NCI-H1694 (cell line): ENCODE data around the gene FAM120AOS.
"Not testable (repeated sequence)": the region's sequence is repeated elsewhere in the genome, so short reads cannot be mapped to it uniquely, and the experiment has no call there.

ENCODE experiments used
- DNase-seq: peaks from one replicate; lab custom pipeline; 2025; lab: John Stamatoyannopoulos, UW

FAM120AOS gene

GRCh38 chr9:93467062-93467416 is 13.7 kb upstream of the FAM120AOS start:
- DNase-seq: no peak

GRCh38 chr9:93466416-93467061 is 13.2 kb upstream of the FAM120AOS start:
- no peak for DNase-seq

GRCh38 chr9:93465855-93466254 is 12.5 kb upstream of the FAM120AOS start:
- no peak for DNase-seq

DNA sequence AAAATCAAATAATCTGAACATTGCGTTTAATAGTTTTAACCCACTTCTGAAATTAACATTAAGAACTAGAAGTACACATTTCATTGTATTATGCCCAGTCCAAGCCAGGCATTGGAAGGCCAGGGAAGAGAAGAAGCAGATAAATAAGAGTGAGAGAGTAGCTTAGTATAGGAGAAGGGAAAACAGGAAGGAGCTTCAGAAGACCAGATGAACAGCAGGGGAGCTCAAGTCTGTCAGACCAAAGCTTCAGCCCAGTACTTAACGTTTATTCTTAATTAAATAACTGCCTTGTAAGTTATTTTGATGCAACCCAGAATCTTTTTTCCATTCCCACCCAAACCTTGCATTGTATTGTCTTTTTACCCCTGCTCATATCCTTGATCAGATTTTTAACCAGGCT is 11.5 kb upstream of the FAM120AOS start:
- no peak for DNase-seq

DNA sequence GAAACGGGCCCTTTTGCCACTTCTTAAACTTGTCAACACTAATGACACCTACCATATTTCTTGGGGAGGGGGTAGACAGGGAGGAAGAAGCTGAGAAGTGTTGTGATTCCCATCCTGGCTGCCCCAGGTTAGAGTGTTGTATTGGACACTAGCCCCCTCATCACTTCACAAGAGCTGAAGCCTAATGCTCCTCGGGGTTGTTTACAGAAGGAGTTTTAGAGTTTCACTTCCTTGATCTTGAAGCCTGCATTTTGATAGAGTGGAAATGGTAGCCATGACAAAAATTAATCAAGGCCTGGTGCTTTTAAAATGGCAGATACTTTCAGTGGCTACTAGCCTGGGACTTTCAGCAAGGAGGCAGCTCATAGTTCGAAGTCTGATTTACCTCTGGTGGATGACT is 11.0 kb upstream of the FAM120AOS start:
- no peak for DNase-seq

DNA sequence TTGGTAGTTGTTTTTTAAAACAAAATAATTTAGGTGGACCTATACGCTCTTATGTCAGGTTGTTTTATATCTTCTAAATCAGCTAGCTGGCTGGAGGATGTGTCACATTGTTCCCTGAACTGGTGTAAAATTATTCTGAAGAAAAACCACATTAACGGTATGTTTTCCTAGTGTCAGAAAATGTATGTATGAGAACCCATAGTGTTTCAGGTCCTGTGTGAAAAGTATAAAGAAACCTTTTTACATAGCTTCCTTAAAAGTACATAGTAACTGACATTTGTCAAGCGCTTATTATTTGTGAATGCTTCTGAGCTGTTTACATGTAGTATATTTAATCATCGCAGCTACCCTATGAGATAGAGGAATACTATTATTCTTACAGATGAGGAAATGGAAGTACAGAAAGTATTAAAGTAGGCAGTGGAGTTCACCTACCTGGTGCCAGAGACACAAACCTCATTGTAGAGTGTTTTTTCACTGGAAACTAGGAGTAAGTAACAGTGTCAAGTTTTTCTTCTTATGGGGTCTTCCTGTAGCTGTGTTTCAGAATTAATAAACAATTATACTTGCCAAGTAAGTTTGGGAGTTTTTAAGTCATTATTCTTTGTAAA is 10.4 kb upstream of the FAM120AOS start:
- DNase-seq: no peak

DNA sequence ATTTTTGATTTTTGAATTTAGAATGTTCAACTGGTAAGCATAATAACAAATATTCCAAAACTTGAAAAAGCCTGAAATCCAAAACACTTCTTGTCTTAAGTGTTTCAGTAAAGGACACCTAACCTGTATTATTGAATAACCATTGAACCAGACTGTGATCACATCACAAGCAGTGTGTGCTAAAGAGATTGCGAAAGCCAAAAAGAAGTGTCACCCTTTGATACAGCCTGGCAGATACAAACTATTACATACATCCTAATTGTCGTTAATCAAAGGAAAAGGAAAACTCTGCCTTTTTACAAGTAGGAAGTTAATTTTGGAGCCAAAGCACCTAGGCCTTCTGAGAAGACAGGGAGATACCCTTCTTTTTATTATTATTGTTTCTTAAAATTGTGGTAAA is 8.4 kb upstream of the FAM120AOS start:
- no peak for DNase-seq

DNA sequence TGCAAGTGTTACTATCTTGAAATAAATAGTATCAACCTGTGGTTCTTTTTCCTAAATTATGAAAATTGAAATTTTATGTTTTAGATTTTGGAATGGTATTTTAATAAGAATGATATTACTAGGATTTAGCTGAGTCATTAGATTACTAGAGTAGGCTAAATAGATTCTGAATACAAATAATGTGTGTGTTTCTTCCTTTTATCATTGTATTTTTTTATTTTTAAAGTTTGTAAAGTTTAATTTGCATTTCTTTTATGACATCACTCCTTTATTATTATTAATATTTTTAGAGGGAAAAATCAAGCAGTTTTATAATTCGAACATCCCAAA is 8.0 kb upstream of the FAM120AOS start:
- no peak for DNase-seq

- DNase-seq: no peak
These were observed 7.5 kb upstream of the FAM120AOS start for GRCh38 chr9:93460689-93461413.

DNA sequence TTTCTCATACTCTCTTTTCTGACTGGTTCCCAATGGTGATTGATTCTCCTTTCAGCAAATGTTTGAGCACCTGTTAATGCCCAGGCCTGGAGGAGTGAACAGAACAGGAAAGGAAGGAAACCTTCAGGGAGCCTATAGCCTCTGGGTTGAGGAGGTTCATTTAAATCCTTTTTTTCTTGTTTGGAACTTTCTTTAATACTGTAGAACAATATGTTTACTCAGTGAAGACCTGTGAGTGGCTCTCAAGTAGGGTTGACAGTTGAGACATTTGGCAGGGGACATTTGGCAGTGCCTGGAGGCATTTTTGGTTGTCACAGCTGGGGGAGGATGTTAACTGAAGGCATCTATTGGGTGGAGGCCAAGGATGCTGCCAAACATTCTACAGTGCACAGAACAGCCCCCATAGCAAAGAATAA is 6.1 kb upstream of the FAM120AOS start:
- no peak for DNase-seq

- no peak for DNase-seq
These were observed 5.3 kb upstream of the FAM120AOS start for GRCh38 chr9:93458712-93459111.

DNA sequence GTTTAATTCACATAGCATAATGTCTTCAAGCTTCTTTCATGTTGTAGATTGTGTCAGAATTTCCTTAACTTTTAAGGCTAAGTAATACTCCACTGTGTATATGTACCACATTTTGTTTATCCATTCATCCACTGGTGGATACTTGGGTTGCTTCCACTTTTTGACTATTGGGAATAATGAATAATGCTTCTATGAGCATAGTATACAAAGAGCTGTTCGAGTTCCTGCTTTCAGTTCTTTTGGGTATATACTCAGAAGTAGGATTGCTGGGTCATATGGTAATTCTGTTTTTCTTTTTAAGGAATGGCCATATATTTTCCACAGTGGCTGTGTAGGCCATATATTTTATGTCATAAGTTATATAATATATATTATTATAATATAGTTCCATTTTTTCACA is 3.6 kb upstream of the FAM120AOS start:
- no peak for DNase-seq

DNA sequence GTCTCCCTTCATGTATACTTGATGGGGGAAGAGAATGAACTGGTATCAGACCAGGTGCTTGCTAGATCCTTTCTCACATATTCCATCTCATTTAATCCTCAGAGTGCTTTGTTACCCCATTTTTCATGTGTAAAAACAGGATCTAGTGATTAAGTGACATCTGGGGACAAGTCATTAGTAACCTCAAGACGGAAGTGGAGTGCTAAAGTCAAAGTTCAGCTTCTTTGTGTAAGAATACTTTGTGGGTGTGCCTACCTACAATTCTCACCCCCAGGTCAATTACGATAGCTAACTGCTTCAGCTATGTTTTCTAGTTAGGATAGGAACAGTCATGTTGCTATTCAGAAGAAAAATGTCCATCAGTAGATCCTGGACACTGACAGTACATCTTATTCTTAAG is 3.1 kb upstream of the FAM120AOS start:
- DNase-seq: no peak

GRCh38 chr9:93456022-93456421 is 2.6 kb upstream of the FAM120AOS start:
- DNase-seq: no peak

- DNase-seq: no peak
These were observed 703 bp downstream of the FAM120AOS start for GRCh38 chr9:93452710-93453046.

- DNase-seq: no peak
These were observed 1.3 kb downstream of the FAM120AOS start for GRCh38 chr9:93451849-93452709.

DNA sequence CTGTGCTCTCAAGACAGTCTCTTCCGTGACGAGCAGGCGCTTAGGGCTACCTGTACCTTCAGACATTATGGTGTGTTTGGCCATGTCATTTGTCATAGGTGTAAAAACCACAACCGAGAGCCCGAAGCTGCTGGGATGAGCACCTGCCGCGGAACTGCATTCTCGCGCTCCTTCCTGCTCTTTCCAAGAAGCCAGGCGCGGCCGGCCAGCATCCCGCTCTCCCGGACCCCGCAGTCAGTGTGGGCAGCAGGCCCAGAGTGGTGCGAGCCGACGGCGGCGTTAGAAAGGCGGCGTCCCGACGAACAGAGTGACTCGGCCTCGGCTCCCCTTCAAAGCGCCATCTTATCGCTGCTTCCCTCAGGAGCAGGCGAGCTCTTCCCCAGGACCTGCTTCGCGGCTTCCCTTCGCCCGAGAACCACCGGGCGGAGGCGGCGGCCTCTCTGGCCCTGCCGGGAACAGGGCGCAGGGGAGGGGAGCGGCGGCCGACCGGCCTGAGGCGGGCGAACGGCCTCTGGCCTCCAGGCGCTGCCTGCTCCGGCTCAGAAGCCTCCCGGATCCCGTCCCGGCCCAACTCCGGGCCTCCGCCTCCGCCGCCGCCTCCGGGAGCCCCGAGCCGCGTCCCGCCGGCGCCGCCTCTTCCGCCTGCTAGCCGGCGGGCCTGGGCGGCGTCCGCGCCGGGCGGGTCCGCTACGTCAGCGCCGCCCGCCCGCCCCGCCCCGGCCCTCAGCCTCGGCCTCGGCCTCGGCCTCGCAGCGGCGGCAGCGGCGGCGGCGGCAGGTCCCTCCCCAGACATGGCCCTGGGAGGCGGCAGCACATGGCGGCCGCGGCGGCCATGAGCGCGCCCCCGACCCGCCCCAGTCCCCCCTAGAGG is 2.2 kb downstream of the FAM120AOS start, which contains the start of gene FAM120A:
TSS of gene FAM120A (plus strand) at position 741 of the 871 bp plus-strand sequence. CDS start 231 bp downstream, outside the sequence.
- DNase-seq: peak; percentile 26

GRCh38 chr9:93447655-93448054 is 5.7 kb downstream of the FAM120AOS start:
- no peak for DNase-seq

- no peak for DNase-seq
These were observed 7.3 kb downstream of the FAM120AOS start for GRCh38 chr9:93446073-93446472.

DNA sequence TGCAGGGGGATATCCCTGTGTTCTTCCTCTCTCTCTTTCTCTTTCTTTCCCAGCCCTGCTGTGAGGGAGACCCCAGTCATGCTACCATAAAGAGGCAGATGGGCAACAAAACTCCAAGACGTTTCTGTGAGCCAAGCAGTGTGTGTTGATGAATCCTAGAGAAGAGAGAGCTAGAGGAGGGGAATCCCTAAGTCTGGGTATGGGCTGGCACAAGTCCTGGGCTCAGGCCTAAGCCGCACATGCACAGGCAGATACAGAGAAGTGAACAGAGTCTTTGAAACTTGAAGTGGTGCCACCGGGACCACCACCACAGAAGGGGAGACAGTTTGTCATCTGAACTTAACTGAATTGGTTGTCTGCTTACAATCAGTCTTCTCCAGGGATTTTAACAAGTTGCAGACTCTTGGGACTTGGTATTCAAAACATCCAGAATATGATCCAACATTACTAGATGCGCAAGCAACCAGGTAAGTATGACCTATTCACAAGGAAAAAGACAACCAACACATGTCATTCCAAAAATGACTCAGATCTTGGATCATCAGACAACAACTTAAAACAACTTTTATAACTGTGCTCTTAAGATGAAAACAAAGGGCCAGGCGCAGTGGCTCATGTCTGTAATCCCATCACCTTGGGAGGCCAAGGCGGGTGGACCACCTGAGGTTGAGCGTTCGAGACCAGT is 12.3 kb downstream of the FAM120AOS start:
- no peak for DNase-seq

DNA sequence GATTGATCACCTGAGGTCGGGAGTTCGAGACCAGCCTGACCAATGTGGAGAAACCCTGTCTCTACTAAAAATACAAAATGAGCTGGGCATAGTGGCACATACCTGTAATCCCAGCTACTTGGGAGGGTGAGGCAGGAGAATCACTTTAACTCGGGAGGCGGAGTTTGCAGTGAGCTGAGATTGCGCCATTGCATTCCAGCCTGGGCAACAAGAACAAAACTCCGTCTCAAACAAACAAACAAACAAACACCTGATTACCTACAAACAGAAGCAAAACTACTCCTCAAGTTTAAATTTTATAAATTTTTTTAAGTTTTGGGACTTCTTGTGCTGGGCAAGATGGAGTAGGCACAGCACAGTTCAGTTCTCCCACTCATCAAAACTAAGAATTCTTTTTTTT is 14.1 kb downstream of the FAM120AOS start:
- DNase-seq: not testable (repeated sequence)
